AG09319 (cell line): ENCODE measurements around the gene NDUFB2.

Source experiments
- DNase-seq: peaks from one replicate; pipeline ENCODE4 v3.0.0-alpha.2; 2010; ENCODE audit warnings: low read depth; ENCODE audit errors: extremely low read depth
- TF ChIP-seq, protein P1 (sequence below): IDR thresholded peaks from 2 replicates; pipeline ENCODE4 v1.5.1; 2011; ENCODE audit warnings: low read depth, mild to moderate bottlenecking, inconsistent platforms, low read length, moderate library complexity

The NDUFB2 gene

DNA sequence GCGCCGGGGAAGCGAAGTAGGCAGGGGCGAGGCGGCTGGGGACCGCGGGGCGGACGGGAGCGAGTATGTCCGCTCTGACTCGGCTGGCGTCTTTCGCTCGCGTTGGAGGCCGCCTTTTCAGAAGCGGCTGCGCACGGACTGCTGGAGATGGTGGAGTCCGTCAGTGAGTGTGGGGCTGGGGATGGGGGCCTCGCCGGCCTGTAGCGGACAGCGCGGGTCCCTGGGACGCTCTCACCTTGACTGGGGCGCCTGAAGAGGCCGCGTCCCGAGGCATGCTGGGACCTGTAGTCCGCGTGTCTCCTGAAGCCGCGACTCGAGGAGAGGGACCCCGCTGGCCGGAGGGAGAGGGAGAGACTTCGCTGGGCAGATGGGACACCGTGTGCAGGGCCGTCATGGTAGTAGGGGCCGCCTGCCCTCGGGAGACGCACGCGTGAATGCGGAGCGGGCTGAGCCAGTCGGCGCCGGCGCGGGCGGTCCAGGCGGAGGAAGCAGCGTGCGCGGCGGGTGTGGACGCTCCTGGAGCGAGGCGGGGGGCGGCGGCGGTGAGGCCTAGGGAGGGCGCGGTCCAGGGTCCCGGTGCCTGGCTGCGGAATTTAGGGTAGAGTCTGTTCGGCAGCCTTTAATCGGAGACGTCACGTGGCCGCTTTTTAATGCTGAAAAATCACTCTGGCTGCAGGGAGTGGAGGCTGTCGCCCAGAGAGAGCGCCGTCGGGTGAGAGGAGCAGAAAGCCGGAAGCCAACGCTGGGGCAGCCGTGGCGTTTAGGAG, at the start of gene NDUFB2:
Gene NDUFB2 (plus strand): TSS at position 29 of the 767 bp plus-strand sequence. CDS start 37 bp downstream, at position 66.
- TF ChIP-seq, protein P1, sequence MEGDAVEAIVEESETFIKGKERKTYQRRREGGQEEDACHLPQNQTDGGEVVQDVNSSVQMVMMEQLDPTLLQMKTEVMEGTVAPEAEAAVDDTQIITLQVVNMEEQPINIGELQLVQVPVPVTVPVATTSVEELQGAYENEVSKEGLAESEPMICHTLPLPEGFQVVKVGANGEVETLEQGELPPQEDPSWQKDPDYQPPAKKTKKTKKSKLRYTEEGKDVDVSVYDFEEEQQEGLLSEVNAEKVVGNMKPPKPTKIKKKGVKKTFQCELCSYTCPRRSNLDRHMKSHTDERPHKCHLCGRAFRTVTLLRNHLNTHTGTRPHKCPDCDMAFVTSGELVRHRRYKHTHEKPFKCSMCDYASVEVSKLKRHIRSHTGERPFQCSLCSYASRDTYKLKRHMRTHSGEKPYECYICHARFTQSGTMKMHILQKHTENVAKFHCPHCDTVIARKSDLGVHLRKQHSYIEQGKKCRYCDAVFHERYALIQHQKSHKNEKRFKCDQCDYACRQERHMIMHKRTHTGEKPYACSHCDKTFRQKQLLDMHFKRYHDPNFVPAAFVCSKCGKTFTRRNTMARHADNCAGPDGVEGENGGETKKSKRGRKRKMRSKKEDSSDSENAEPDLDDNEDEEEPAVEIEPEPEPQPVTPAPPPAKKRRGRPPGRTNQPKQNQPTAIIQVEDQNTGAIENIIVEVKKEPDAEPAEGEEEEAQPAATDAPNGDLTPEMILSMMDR, result no peak
- peak; percentile 23 for DNase-seq

DNA sequence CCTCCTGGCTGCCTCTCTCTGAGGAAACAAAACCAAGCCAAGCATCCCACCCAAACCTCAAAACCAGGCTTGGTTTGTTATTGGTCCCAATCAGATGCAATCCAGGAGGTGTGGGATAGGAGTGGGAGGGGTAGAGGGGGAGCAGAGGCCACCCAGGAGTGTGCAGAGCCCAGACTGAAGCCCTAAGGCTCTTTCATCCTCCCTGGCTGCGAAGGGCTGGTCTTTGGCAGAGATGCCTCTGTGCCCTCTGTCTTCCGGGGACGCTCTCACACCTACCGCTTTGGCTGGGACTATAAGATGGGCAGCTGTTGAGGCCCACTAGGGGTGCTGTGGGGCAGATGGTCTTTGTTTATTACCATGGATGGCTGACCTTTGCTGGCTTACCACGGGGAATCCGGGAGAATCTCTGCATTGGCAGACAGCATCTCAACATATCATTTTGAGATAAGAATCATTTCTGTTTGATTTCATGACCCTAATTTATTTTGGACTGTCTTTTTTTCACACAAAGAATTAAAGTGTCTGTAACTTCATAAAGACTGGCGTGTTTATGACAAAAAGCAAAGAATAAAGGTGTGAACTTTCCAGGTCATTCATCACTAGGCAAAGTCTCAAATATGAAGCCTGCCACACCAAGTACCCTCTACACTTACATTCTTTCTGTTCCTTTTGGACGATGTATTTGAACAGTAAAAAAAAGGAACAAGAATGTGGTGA, 49.4 kb upstream of the NDUFB2 start:
- TF ChIP-seq, protein P1, result peak; percentile 52
- DNase-seq, result no peak

DNA sequence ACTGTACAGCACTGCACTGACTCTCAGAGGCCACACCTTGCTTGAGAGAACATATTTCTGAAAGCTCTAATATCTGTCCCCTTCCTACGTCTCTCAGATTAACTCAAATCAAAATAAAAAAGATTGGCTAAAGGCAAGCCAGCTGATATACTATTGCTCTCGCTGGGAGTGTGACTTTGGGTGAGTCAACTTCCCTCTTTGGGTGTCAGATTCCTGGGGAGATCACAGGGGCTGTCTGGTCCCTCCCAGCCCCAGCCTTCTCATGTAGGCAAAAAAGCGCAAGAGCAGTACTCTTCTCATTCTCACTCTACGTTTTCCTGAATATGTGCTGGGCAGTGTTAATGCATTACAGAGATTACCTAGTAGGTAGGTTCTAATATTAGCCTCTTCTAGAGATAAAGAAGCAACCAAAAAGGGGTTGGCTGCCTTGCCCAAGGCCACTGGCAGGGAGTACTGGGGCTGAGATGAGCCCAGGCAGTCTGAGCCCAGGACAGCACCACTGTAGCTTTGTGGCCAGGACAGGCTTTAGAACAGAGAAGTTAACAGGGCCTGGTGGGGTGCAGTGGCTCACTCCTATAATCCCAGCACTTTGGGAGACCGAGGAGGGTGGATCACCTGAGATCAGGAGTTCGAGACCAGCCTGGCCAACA, 46.8 kb upstream of the NDUFB2 start:
- no peak for DNase-seq
- TF ChIP-seq, protein P1, result no peak

DNA sequence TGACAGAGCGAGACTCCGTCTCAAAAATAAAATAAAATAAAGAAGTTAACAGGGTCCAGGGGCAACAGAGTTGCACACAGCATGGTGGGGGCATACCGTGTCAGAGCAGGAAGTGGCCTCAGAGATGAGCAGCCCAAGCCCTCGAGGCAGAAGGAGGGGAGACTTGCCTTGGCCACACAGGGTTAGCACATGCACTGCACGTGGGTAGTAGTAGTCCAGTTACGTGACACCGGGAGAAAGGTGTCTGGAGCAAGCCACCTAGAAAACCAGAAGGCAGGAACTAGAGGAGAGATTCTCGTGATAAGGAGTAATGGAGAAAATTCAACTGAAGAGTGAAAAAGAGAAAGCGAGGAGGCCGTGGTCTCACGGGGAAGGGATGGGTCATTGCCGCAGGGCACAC, 46.1 kb upstream of the NDUFB2 start:
- TF ChIP-seq, protein P1, result no peak
- no peak for DNase-seq

DNA sequence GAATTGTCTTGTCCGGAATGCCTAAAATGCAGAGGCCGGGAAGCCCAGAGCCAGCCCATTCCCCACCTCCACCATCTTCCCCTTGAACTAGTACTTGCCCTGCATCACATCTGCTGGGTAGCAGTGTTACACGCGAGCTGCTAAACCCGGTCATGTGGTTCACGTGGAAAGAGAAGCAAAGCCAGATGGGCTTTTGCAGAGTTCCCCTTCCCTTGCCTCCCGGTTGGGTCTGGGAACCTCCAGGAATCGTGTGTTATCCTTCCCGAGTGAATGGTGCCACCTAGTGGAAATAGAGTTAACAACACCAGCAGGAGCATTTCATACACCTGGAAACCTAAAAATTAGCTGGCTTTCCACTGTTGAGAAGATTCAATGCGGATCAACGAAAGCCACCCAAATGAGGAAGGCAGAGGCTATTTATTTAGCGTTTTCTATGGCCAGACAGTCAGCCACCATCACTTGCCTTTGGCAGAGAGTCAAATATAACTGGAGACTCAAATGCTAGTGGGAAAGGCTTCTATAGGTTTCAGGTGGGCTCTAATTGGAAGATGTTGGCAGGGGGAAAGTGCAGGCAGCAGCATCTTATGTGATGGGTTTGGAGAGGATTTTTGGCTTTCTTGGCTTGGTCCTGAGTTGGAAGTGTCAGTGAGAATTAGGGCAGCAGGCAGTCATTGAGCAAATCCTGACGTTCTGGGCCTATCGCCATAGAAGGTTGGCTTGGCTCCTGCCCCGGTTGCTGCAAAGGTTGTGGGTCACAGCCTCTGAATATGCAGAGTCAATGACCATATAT, 43.0 kb upstream of the NDUFB2 start:
- TF ChIP-seq, protein P1, result peak; percentile 79
- peak; percentile 80 for DNase-seq

DNA sequence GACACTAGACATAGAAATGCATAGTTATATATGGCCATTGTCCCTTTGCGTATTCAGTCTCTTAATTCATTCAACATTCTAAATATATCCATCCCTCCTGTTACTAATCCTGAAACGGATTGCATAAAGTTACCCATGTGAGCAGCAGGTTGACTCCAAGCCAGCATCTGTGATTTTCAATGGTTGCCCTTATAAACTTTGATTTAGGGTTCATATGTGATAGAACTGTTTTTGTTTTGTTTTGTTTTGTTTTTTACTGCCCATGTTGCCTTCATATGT, 42.5 kb upstream of the NDUFB2 start:
- no peak for DNase-seq
- TF ChIP-seq, protein P1, result no peak
